GM23338 (cell line): ENCODE results near the gene NPS. TPM values are rescaled to one million over a fixed set of nuclear protein-coding genes. Genes with fewer than 3 reads are reported as not detected.

ENCODE experiments used
- ATAC-seq: fragments of 200-7000 bp; cut with Tn5 transposase; 3 replicates; pipeline ENCODE4 v1.9.1; 2020
- DNase-seq: peaks from one replicate; pipeline ENCODE4 v3.0.0-alpha.2; 2015; ENCODE audit warnings: low spot score
- H2AFZ ChIP-seq: fragments of 200-600 bp; sonication (generic); 2 replicates; pipeline ENCODE4 v1.8.0; 2016; ENCODE audit warnings: antibody characterized with exemption, mild to moderate bottlenecking, moderate library complexity
- H3F3A ChIP-seq: fragments of 200-600 bp; sonication (generic); replicated peaks from 2 replicates; pipeline ENCODE4 v1.8.0; 2017; ENCODE audit warnings: antibody characterized with exemption, mixed run types, low read depth
- H3K27ac ChIP-seq: fragments of 200-600 bp; sonication (generic); 2 replicates; pipeline ENCODE4 v1.6.1; 2016; ENCODE audit warnings: low read depth
- H3K27me3 ChIP-seq: fragments of 200-600 bp; sonication (generic); 2 replicates; pipeline ENCODE4 v1.8.0; 2016; ENCODE audit warnings: mild to moderate bottlenecking, mixed run types, moderate library complexity; ENCODE audit not compliant: insufficient read depth
- H3K36me3 ChIP-seq: fragments of 200-600 bp; sonication (generic); 2 replicates; pipeline ENCODE4 v1.8.0; 2016; ENCODE audit warnings: mild to moderate bottlenecking; ENCODE audit not compliant: insufficient read depth
- H3K4me1 ChIP-seq: fragments of 200-600 bp; sonication (generic); 2 replicates; pipeline ENCODE4 v1.8.0; 2016; ENCODE audit warnings: mild to moderate bottlenecking, moderate library complexity; ENCODE audit not compliant: insufficient read depth
- H3K4me2 ChIP-seq: fragments of 200-600 bp; sonication (generic); 2 replicates; pipeline ENCODE4 v1.7.1; 2017; ENCODE audit warnings: mixed run types
- H3K4me3 ChIP-seq: fragments of 200-600 bp; sonication (generic); 2 replicates; pipeline ENCODE4 v1.6.1; 2016; ENCODE audit warnings: mixed run types
- H3K79me2 ChIP-seq: fragments of 200-600 bp; sonication (generic); replicated peaks from 2 replicates; pipeline ENCODE4 v1.8.0; 2017; ENCODE audit warnings: mild to moderate bottlenecking; ENCODE audit not compliant: insufficient read depth
- H3K9me2 ChIP-seq: fragments of 200-600 bp; sonication (generic); 2 replicates; pipeline ENCODE4 v1.8.0; 2017; ENCODE audit not compliant: insufficient read depth
- H4K20me1 ChIP-seq: fragments of 200-600 bp; sonication (generic); replicated peaks from 2 replicates; pipeline ENCODE4 v1.8.0; 2017; ENCODE audit warnings: mild to moderate bottlenecking; ENCODE audit not compliant: insufficient read depth
- H3K27ac Mint-ChIP-seq: 2 replicates; pipeline ENCODE4 v1.8.0; 2020; ENCODE audit warnings: inconsistent platforms, mild to moderate bottlenecking, moderate library complexity, mixed read lengths
- H3K27me3 Mint-ChIP-seq: 3 replicates; pipeline ENCODE4 v1.8.0; 2022; ENCODE audit warnings: low read depth, mild to moderate bottlenecking, moderate library complexity, mixed read lengths, inconsistent platforms; ENCODE audit not compliant: insufficient read depth, poor library complexity
- H3K36me3 Mint-ChIP-seq: 3 replicates; pipeline ENCODE4 v1.8.0; 2021; ENCODE audit warnings: low read depth, mild to moderate bottlenecking, inconsistent platforms, moderate library complexity, mixed read lengths
- H3K4me1 Mint-ChIP-seq: 3 replicates; pipeline ENCODE4 v1.8.0; 2020; ENCODE audit warnings: mild to moderate bottlenecking, inconsistent platforms, mixed read lengths
- H3K4me3 Mint-ChIP-seq: 3 replicates; pipeline ENCODE4 v1.8.0; 2021; ENCODE audit warnings: moderate library complexity, mild to moderate bottlenecking, inconsistent platforms, mixed read lengths
- H3K9me3 Mint-ChIP-seq: 3 replicates; pipeline ENCODE4 v1.8.0; 2020; ENCODE audit warnings: moderate library complexity, mild to moderate bottlenecking, inconsistent platforms, mixed read lengths
- CREB1 ChIP-seq: fragments of 250-450 bp; sonication (Bioruptor Pico); IDR thresholded peaks from 2 replicates; pipeline ENCODE4 v1.5.0; 2020; ENCODE audit warnings: low read depth, mild to moderate bottlenecking, moderate library complexity
- CTCF ChIP-seq, 2 experiments: fragments of 200-600 bp in 1 of 2; sonication (generic) in 1 of 2; conservative IDR thresholded peaks; 2 replicates each; pipeline versions ENCODE4 v1.5.1 to v1.6.1; 2016 to 2017; ENCODE audit warnings: antibody characterized with exemption in 2 of 2, low read depth in 2 of 2, mild to moderate bottlenecking in 2 of 2, moderate library complexity in 1 of 2
- ETS1 ChIP-seq: IDR thresholded peaks from 2 replicates; pipeline ENCODE4 v1.6.1; 2016; ENCODE audit warnings: antibody characterized with exemption
- EZH2 ChIP-seq: fragments of 200-600 bp; sonication (generic); IDR thresholded peaks from one replicate; pipeline ENCODE4 v1.8.0; 2017; ENCODE audit warnings: antibody characterized with exemption, mild to moderate bottlenecking, low read depth; ENCODE audit not compliant: unreplicated experiment
- EZH2phosphoT487 ChIP-seq: fragments of 200-600 bp; sonication (generic); IDR thresholded peaks from one replicate; pipeline ENCODE4 v1.8.1; 2018; ENCODE audit warnings: antibody characterized with exemption; ENCODE audit not compliant: unreplicated experiment
- JUNB ChIP-seq: IDR thresholded peaks from one replicate; pipeline ENCODE4 v1.6.1; 2016; ENCODE audit warnings: antibody characterized with exemption; ENCODE audit not compliant: unreplicated experiment
- NANOG ChIP-seq: IDR thresholded peaks from 2 replicates; pipeline ENCODE4 v1.6.1; 2016; ENCODE audit warnings: antibody characterized with exemption, borderline replicate concordance
- POLR2AphosphoS5 ChIP-seq: IDR thresholded peaks from 2 replicates; pipeline ENCODE4 v1.6.1; 2016; ENCODE audit warnings: antibody characterized with exemption, low read depth
- REST ChIP-seq: IDR thresholded peaks from one replicate; pipeline ENCODE4 v1.6.1; 2018; ENCODE audit warnings: antibody characterized with exemption; ENCODE audit not compliant: unreplicated experiment
- STAT1 ChIP-seq: IDR thresholded peaks from one replicate; pipeline ENCODE4 v1.6.1; 2016; ENCODE audit warnings: antibody characterized with exemption; ENCODE audit not compliant: unreplicated experiment
- ZNF114 ChIP-seq: fragments of 250-450 bp; sonication (Bioruptor Pico); IDR thresholded peaks from 2 replicates; pipeline ENCODE4 v1.5.0; 2020; ENCODE audit warnings: mild to moderate bottlenecking, moderate library complexity
- ZNF331 ChIP-seq: fragments of 250-450 bp; sonication (Bioruptor Pico); IDR thresholded peaks from 2 replicates; pipeline ENCODE4 v1.5.0; 2020; ENCODE audit warnings: low read depth, mild to moderate bottlenecking, moderate library complexity
- ZNF462 ChIP-seq: fragments of 250-450 bp; sonication (Bioruptor Pico); IDR thresholded peaks from 2 replicates; pipeline ENCODE4 v1.5.0; 2020; ENCODE audit warnings: mild to moderate bottlenecking, moderate library complexity
- polyA plus RNA-seq: library from polyadenylated mRNA; unstranded; fragments of >200 nt; fragmentation: Nextera tagmentation; extraction: Ambion mirVana; gene quantifications from 2 replicates; pipeline ENCODE4 v1.2.1, GENCODE V29; 2016
- total RNA-seq: library from RNA; depleted of rRNA; stranded (reverse); fragments of >200 nt; shearing (Covaris generic); gene quantifications from 2 replicates; pipeline ENCODE4 v1.2.3, GENCODE V29; 2014

NPS gene
- total and polyA plus RNA-seq, 2 experiments from 2014 or later: not detected

- no peak overlapping the region for H3K4me3 ChIP-seq
- no peak for TF ChIP-seq ZNF331
- no peak for TF ChIP-seq EZH2phosphoT487
- no peak for TF ChIP-seq ETS1
- no peak for TF ChIP-seq STAT1
- no peak for TF ChIP-seq JUNB
- no peak for TF ChIP-seq POLR2AphosphoS5
- no peak for TF ChIP-seq EZH2
- TF ChIP-seq CTCF (conservative IDR thresholded peaks at IDR 0.05; ENCODE audit: low read depth in 2 of 2): no peak
- no peak for TF ChIP-seq ZNF114 (CRISPR knock-in tag)
- no peak for TF ChIP-seq CREB1 (CRISPR knock-in tag)
- no peak for TF ChIP-seq ZNF462
- TF ChIP-seq NANOG: no peak
- no peak for TF ChIP-seq REST
- ATAC-seq (no peak), DNase-seq (no peak)
- H3K36me3 ChIP-seq: no peaks in the 10 kb centered on the region
- Mint-ChIP-seq H3K9me3 (peaks cover 6% of the 10 kb centered on the region; the same call in 2 of the 3 replicates), H3K27ac (no peak overlapping the region), H3K36me3 (no peaks in the 10 kb centered on the region; the same call in 2 of the 3 replicates), H3K27me3 (peaks cover 3% of the 10 kb centered on the region), H3K4me1 (no peaks in the 10 kb centered on the region), H3K4me3 (no peak overlapping the region)
- H3K4me2 ChIP-seq: no peak overlapping the region
- no peak overlapping the region for H3K27ac ChIP-seq
- H3F3A ChIP-seq: no peaks in the 10 kb centered on the region
- no peaks in the 10 kb centered on the region for H3K27me3 ChIP-seq
- no peaks in the 10 kb centered on the region for H4K20me1 ChIP-seq
- no peaks in the 10 kb centered on the region for H3K79me2 ChIP-seq
- no peaks in the 10 kb centered on the region for H3K9me2 ChIP-seq
- no peaks in the 10 kb centered on the region for H3K4me1 ChIP-seq
- H2AFZ ChIP-seq: no peak overlapping the region
These were observed 13.2 kb upstream of the NPS start for GRCh38 chr10:127535802-127536515.
